Small intestine (tissue), 7 donors: Measurements from ENCODE around the gene NTRK2. TPM values are rescaled to one million over a fixed set of nuclear protein-coding genes. Genes with fewer than 3 reads are reported as not detected.

ENCODE experiments used
- DNase-seq, 2 donors: peaks; one replicate each; pipeline versions ENCODE4 v3.0.0 to v3.0.0-alpha.2; 2013
- FAIRE-seq: peaks from 2 replicates; lab custom pipeline; 2012; peaks lifted over from hg19 to GRCh38; lab: Jason Lieb, UNC
- H3K27ac ChIP-seq, 3 donors: one replicate each; pipeline ENCODE4 v1.5.1; 2013; ENCODE audit warnings: low read length in 2 of 3, mild to moderate bottlenecking in 2 of 3, control low read depth in 1 of 3, inconsistent platforms in 1 of 3, low read depth in 1 of 3, moderate library complexity in 1 of 3
- H3K27me3 ChIP-seq, 3 donors: one replicate each; pipeline ENCODE4 v1.6.1; 2013; ENCODE audit warnings: low read length in 3 of 3, inconsistent platforms in 1 of 3; ENCODE audit not compliant: control insufficient read depth in 3 of 3, insufficient read depth in 3 of 3
- H3K36me3 ChIP-seq, 3 donors: one replicate each; pipeline ENCODE4 v1.6.1; 2013; ENCODE audit warnings: low read length in 3 of 3, inconsistent platforms in 1 of 3, low read depth in 1 of 3, mild to moderate bottlenecking in 1 of 3, moderate library complexity in 1 of 3; ENCODE audit not compliant: control insufficient read depth in 3 of 3, insufficient read depth in 2 of 3
- H3K4me1 ChIP-seq, 3 donors: one replicate each; pipeline ENCODE4 v1.6.1; 2013; ENCODE audit warnings: low read length in 2 of 3, inconsistent platforms in 1 of 3, low read depth in 1 of 3, mild to moderate bottlenecking in 1 of 3, moderate library complexity in 1 of 3; ENCODE audit not compliant: control insufficient read depth in 3 of 3, insufficient read depth in 2 of 3
- H3K4me3 ChIP-seq, 3 donors: one replicate each; pipeline ENCODE4 v1.5.1; 2013; ENCODE audit warnings: low read length in 3 of 3, control low read depth in 1 of 3, inconsistent platforms in 1 of 3, low read depth in 1 of 3, mild to moderate bottlenecking in 1 of 3, moderate library complexity in 1 of 3
- H3K9me3 ChIP-seq, 2 donors: one replicate each; pipeline ENCODE4 v1.6.1; 2013; ENCODE audit warnings: low read depth in 1 of 2, low read length in 1 of 2; ENCODE audit not compliant: control insufficient read depth in 2 of 2, insufficient read depth in 1 of 2
- WGBS, 3 donors: extraction: QIAGEN DNeasy Blood & Tissue Kit; methylation state at CpG; one replicate each; pipeline ENCODE4 v1.1.7; 2013; 5-methylcytosine and 5-hydroxymethylcytosine counted together
- polyA plus RNA-seq, 4 donors: library from polyadenylated mRNA; stranded (reverse) in 3 of 4; unstranded in 1 of 4; fragments of 200-250 nt in 3 of 4; fragments of 120-200 nt in 1 of 4; gene quantifications; one replicate each; pipeline versions ENCODE4 v1.2.1 to v1.2.3, GENCODE V29; 2013
- donor health status: healthy with polysubstance abuse.
- donor health status: control.
- donor health status: control.
- donor health status: Bipolar disorder and iron deficiency.
- donor health status: healthy.

NTRK2 gene
- polyA plus RNA-seq, 4 donors: 0.16 to 1.1 TPM; not detected in 2

- no peak overlapping the region for H3K4me3 ChIP-seq
- H3K9me3 ChIP-seq: no peaks in the 10 kb centered on the region
- FAIRE-seq: no peak
- no peaks in the 10 kb centered on the region for H3K36me3 ChIP-seq
- no peak for DNase-seq
- no peaks in the 10 kb centered on the region for H3K4me1 ChIP-seq
- WGBS, 3 donors: 59 to 72% (median 61%) methylated on average over 5 of the region's 5 CpGs
- no peak overlapping the region for H3K27ac ChIP-seq
- H3K27me3 ChIP-seq: no peaks in the 10 kb centered on the region
Observed at GRCh38 chr9:84750152-84750865, 80.8 kb downstream of the NTRK2 start.

GRCh38 chr9:84751921-84752320, 82.4 kb downstream of the NTRK2 start:
- no peaks in the 10 kb centered on the region for H3K36me3 ChIP-seq
- H3K27me3 ChIP-seq: no peaks in the 10 kb centered on the region
- FAIRE-seq (no peak), DNase-seq (no peak)
- H3K27ac ChIP-seq: no peak overlapping the region
- H3K9me3 ChIP-seq: no peaks in the 10 kb centered on the region
- H3K4me1 ChIP-seq: no peaks in the 10 kb centered on the region
- 59 to 66% (median 62%) methylated on average over 3 of the region's 3 CpGs for WGBS, 3 donors
- no peak overlapping the region for H3K4me3 ChIP-seq

GRCh38 chr9:84754461-84754860, 84.9 kb downstream of the NTRK2 start:
- no peak overlapping the region for H3K27ac ChIP-seq
- H3K27me3 ChIP-seq: no peaks in the 10 kb centered on the region
- no peaks in the 10 kb centered on the region for H3K9me3 ChIP-seq
- DNase-seq (no peak), FAIRE-seq (no peak)
- H3K4me3 ChIP-seq: no peak overlapping the region
- H3K36me3 ChIP-seq: no peaks in the 10 kb centered on the region
- H3K4me1 ChIP-seq: no peaks in the 10 kb centered on the region
- 58 to 67% (median 61%) methylated on average over 3 of the region's 3 CpGs for whole genome bisulfite sequencing, 3 donors

- 81 to 84% (median 82%) methylated on average over 5 of the region's 5 CpGs for WGBS, 3 donors
- DNase-seq (no peak), FAIRE-seq (no peak)
Observed at GRCh38 chr9:84754881-84755280, 85.4 kb downstream of the NTRK2 start.

DNA sequence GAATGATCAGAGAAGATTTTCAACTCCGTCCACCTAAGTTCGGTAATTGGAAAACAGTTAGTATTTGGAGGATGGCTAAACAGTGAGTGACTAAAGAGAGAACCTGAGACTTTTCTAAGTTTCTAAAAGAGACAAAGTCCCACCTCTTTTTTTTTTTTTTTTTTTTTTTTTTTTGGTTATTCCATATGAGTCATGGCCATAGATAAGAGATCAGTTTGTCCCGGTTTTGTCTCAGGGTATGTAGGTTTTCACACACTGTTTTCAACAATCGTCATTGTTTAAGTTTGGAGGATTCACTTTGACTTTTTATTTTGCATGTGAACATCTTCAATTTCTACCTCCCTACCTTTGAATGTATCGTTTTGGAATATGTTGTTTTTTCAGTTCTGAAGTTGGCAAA, 85.9 kb downstream of the NTRK2 start:
- Histone ChIP-seq H3K27me3 (no peaks in the 10 kb centered on the region), H3K36me3 (no peaks in the 10 kb centered on the region), H3K4me3 (no peak overlapping the region), H3K4me1 (no peaks in the 10 kb centered on the region), H3K27ac (no peak overlapping the region), H3K9me3 (no peaks in the 10 kb centered on the region)
- FAIRE-seq (no peak), DNase-seq (no peak)
- 69 to 82% (median 75%) methylated on average over 5 of the region's 5 CpGs for WGBS, 3 donors

More at GRCh38 chr9:84754881-84755280, 85.4 kb downstream of the NTRK2 start:
- H3K36me3 ChIP-seq: no peaks in the 10 kb centered on the region
- H3K4me1 ChIP-seq: no peaks in the 10 kb centered on the region
- H3K4me3 ChIP-seq: no peak overlapping the region
- H3K27me3 ChIP-seq: no peaks in the 10 kb centered on the region
- H3K9me3 ChIP-seq: no peaks in the 10 kb centered on the region
- H3K27ac ChIP-seq: no peak overlapping the region

GRCh38 chr9:84756171-84756570, 86.6 kb downstream of the NTRK2 start:
- FAIRE-seq (no peak), DNase-seq (no peak)
- Histone ChIP-seq H3K4me3 (no peak overlapping the region), H3K27ac (no peak overlapping the region), H3K4me1 (no peaks in the 10 kb centered on the region), H3K9me3 (no peaks in the 10 kb centered on the region), H3K27me3 (no peaks in the 10 kb centered on the region), H3K36me3 (no peaks in the 10 kb centered on the region)
- 77 to 83% (median 82%) methylated on average over 4 of the region's 4 CpGs for WGBS, 3 donors

DNA sequence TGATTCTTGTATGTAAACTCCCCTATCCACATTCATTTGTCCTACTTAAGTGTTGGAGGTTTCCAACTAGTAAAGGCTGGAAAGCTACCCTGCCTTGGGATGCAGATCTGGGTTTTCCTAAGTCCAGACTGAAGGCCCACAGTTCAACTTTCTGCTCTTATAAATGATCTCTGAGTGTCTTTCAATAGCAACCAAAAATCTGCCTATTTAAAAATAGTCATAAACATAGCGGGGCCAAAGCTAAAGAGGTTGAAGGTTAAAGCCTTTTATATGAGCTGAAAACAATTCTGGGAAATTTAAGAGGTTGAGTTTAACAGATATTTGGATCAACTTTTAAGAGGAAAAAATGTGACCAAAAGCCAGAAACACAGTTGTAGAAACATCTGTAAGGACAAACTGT, 87.2 kb downstream of the NTRK2 start:
- no peaks in the 10 kb centered on the region for H3K36me3 ChIP-seq
- H3K4me1 ChIP-seq: no peaks in the 10 kb centered on the region
- no peaks in the 10 kb centered on the region for H3K27me3 ChIP-seq
- H3K9me3 ChIP-seq: no peaks in the 10 kb centered on the region
- 54 to 62% (median 60%) methylated on average over 1 of the region's 1 CpG for WGBS, 3 donors
- no peak overlapping the region for H3K4me3 ChIP-seq
- FAIRE-seq: no peak
- no peak for DNase-seq
- no peak overlapping the region for H3K27ac ChIP-seq

- DNase-seq (no peak), FAIRE-seq (no peak)
- WGBS, 3 donors: 84 to 90% (median 85%) methylated on average over 1 of the region's 1 CpG
- peaks cover 0 to 2% (median 0%) of the 10 kb centered on the region in 3 donors for H3K27me3 ChIP-seq
- no peaks in the 10 kb centered on the region for H3K4me1 ChIP-seq
- H3K9me3 ChIP-seq: peaks cover 0 to 4% of the 10 kb centered on the region in 2 donors
- no peak overlapping the region for H3K27ac ChIP-seq
- H3K4me3 ChIP-seq: no peak overlapping the region
- H3K36me3 ChIP-seq: no peaks in the 10 kb centered on the region
Observed at GRCh38 chr9:84758817-84759216, 89.3 kb downstream of the NTRK2 start.

DNA sequence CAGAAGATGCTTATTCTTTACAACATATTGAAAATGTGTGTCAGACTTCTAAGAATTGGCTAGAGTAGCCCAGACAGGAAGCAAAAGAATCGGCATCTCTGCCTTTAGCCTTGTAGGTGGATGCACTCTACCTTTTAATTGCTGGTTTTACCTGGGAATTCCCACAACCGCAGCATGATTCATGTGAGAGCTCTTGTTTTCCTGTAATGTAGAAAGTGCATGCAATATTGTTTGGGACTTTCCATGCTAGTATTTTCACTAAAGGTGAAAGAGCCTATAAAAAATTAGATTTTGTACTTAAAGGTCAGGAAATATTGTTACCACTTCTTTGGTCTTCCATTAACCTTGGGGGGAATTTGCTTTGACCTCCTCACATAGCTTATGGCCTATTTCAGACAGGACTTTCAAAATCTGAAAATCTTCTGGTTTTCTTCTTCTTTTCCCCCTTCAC, 89.8 kb downstream of the NTRK2 start:
- H3K27ac ChIP-seq: no peak overlapping the region
- FAIRE-seq: no peak
- H3K4me3 ChIP-seq: no peak overlapping the region
- no peak for DNase-seq
- no peaks in the 10 kb centered on the region for H3K36me3 ChIP-seq
- H3K9me3 ChIP-seq: peaks cover 0 to 4% of the 10 kb centered on the region in 2 donors
- H3K27me3 ChIP-seq: peaks cover 0 to 2% (median 0%) of the 10 kb centered on the region in 3 donors
- WGBS, 3 donors: 46 to 61% (median 46%) methylated on average over 2 of the region's 2 CpGs
- H3K4me1 ChIP-seq: no peaks in the 10 kb centered on the region
